ENCODE data around the gene KATNAL1.

GRCh38 chr13:30156826-30157615, 150.3 kb downstream of the KATNAL1 start:
- no peak for TF ChIP-seq CTCF (IDR thresholded peaks at IDR 0.05)
- TF ChIP-seq EZH2phosphoT487 (IDR thresholded peaks at IDR 0.05; ENCODE audit: borderline replicate concordance, low read depth): no peak
- TF ChIP-seq ZBTB33 (IDR thresholded peaks at IDR 0.05; ENCODE audit: borderline replicate concordance, low read depth): no peak
- TF ChIP-seq RAD21 (IDR thresholded peaks at IDR 0.05; ENCODE audit: low read length): no peak
- TF ChIP-seq EP300 (IDR thresholded peaks at IDR 0.05; ENCODE audit: borderline replicate concordance in 1 of 2, low read depth in 1 of 2, low read length in 1 of 2): no peak
- TF ChIP-seq USF2 (IDR thresholded peaks at IDR 0.05; ENCODE audit: borderline replicate concordance, low read depth, low read length): no peak
- no peak for TF ChIP-seq POLR2AphosphoS5 (IDR thresholded peaks at IDR 0.05; ENCODE audit: low read depth, low read length)
- TF ChIP-seq RXRA (IDR thresholded peaks at IDR 0.05; ENCODE audit: borderline replicate concordance, low read depth): no peak
- TF ChIP-seq FOXM1 (IDR thresholded peaks at IDR 0.05; ENCODE audit: low read depth): no peak
- TF ChIP-seq REST (IDR thresholded peaks at IDR 0.05; ENCODE audit: low read depth, low read length): no peak
- no peak for TF ChIP-seq FOXJ3 (CRISPR knock-in tag; IDR thresholded peaks at IDR 0.05)
- TF ChIP-seq TAF1 (IDR thresholded peaks at IDR 0.05; ENCODE audit: borderline replicate concordance, low read depth, low read length): no peak
- no peak for TF ChIP-seq NFIC (IDR thresholded peaks at IDR 0.05; ENCODE audit: borderline replicate concordance)
- TF ChIP-seq NRF1 (IDR thresholded peaks at IDR 0.05; ENCODE audit: low read depth, low read length): no peak
